Measurements from ENCODE around the gene TENM3.

DNA sequence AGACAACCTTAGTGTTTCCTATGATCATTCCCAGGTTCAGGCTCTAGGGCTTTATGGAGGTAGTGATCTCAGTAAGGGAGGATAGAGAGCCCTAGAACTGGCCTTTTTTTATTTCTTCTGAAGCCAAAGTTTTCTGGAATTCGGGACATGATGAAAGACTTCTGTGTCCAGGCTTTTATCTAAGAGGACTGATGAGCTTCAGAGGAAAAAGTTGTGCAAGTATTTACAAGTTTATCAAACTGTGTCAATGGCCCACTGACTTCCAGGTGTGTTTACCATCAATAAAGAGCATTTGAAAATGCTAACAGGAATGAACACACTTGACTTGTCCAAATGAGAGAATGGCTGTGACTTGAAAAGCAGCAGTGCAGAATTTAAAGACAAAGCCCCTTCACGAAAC is 419.3 kb downstream of the TENM3 start:
- TF ChIP-seq, protein P1, sequence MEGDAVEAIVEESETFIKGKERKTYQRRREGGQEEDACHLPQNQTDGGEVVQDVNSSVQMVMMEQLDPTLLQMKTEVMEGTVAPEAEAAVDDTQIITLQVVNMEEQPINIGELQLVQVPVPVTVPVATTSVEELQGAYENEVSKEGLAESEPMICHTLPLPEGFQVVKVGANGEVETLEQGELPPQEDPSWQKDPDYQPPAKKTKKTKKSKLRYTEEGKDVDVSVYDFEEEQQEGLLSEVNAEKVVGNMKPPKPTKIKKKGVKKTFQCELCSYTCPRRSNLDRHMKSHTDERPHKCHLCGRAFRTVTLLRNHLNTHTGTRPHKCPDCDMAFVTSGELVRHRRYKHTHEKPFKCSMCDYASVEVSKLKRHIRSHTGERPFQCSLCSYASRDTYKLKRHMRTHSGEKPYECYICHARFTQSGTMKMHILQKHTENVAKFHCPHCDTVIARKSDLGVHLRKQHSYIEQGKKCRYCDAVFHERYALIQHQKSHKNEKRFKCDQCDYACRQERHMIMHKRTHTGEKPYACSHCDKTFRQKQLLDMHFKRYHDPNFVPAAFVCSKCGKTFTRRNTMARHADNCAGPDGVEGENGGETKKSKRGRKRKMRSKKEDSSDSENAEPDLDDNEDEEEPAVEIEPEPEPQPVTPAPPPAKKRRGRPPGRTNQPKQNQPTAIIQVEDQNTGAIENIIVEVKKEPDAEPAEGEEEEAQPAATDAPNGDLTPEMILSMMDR (IDR thresholded peaks at IDR 0.05; ENCODE audit: insufficient read depth, low read length, poor library complexity, severe bottlenecking): no peak
- TF ChIP-seq EZH2phosphoT487 (conservative IDR thresholded peaks at IDR 0.05; ENCODE audit: low read length): no peak
